Naive thymus-derived CD8-positive, alpha-beta T cell (primary cell): Measurements from ENCODE around the gene DRAP1. TPM values are rescaled to one million over a fixed set of nuclear protein-coding genes. Genes with fewer than 3 reads are reported as not detected.

ENCODE experiments used
- ATAC-seq, 2 donors: fragments of 150-1000 bp; cut with Tn5 transposase in 1 of 2; sonication (Bioruptor Pico), chemical (Tn5 transposase) in 1 of 2; 1 replicate in 1 of 2; 2 replicates in 1 of 2; pipeline ENCODE4 v1.10.0; 2021; ENCODE audit warnings: mild to moderate bottlenecking in 2 of 2, moderate library complexity in 2 of 2
- POLR2A ChIA-PET: fragments of 350-600 bp; sonication (Branson Sonifier 250); formaldehyde crosslinking; loops from one replicate; lab custom pipeline; 2021; ENCODE audit warnings: antibody characterized with exemption; lab: Charles Lee
- DNase-seq, 10 donors: peaks; one replicate each; pipeline versions ENCODE4 v3.0.0 to v3.0.0-alpha.2; 2020 to 2022
- H3K27ac Mint-ChIP-seq, 10 donors: one replicate each; pipeline ENCODE4 v1.8.0; 2020 to 2022; ENCODE audit warnings: mild to moderate bottlenecking in 10 of 10, mixed read lengths in 10 of 10, moderate library complexity in 4 of 10, inconsistent platforms in 1 of 10
- H3K27me3 Mint-ChIP-seq, 5 donors: one replicate each; pipeline ENCODE4 v1.8.0; 2021 to 2022; ENCODE audit warnings: mixed read lengths in 5 of 5
- H3K36me3 Mint-ChIP-seq, 3 donors: one replicate each; pipeline ENCODE4 v1.8.0; 2020 to 2022; ENCODE audit warnings: mixed read lengths in 3 of 3, mild to moderate bottlenecking in 2 of 3, inconsistent platforms in 1 of 3
- H3K4me1 Mint-ChIP-seq, 4 donors: one replicate each; pipeline ENCODE4 v1.8.0; 2021 to 2022; ENCODE audit warnings: mixed read lengths in 4 of 4
- H3K4me3 Mint-ChIP-seq, 10 donors: one replicate each; pipeline ENCODE4 v1.8.0; 2020 to 2022; ENCODE audit warnings: mild to moderate bottlenecking in 10 of 10, mixed read lengths in 10 of 10, moderate library complexity in 6 of 10, inconsistent platforms in 1 of 10
- H3K9me3 Mint-ChIP-seq, 9 donors: one replicate each; pipeline ENCODE4 v1.8.0; 2020 to 2022; ENCODE audit warnings: mixed read lengths in 9 of 9, mild to moderate bottlenecking in 3 of 9, inconsistent platforms in 1 of 9, moderate library complexity in 1 of 9
- polyA plus RNA-seq, 3 donors: library from polyadenylated mRNA; unstranded; fragments of 300-500 nt; fragmentation: Illumina TruSeq; gene quantifications; one replicate each; pipeline ENCODE4 v1.2.3, GENCODE V29; 2021
- total RNA-seq, 8 experiments: library from RNA in 2 of 8; stranded (reverse) in 2 of 8; gene quantifications; one replicate each; pipeline ENCODE4 v1.2.3 and lab custom pipeline; 2021 to 2026

DRAP1 gene
- total and polyA plus RNA-seq, 5 experiments from 2014 or later: 73.1 to 112 (median 103) TPM

DNA sequence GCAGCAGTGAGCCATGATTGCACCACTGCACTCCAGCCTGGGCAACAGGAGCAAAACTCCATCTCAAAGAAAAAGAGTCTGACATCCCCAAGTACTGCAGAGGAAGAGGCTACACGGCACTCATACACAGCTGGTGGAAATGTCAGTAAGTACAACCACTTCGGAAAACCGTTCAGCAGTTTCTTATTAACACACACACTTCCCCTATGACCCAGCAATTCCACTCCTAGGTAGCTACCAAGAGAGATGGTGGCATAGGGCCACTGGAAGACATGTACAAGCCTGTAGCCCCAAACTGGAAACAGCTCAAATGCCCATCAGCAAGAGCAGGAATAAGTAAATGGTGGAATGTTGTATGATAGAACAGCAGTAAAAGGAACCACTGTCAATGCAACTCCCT, 3.3 kb downstream of the DRAP1 start:
- Mint-ChIP-seq H3K9me3 (no peaks in the 10 kb centered on the region), H3K27me3 (no peaks in the 10 kb centered on the region), H3K4me1 (peaks cover 9 to 49% (median 31%) of the 10 kb centered on the region in 4 donors), H3K36me3 (peaks cover 0 to 30% (median 0%) of the 10 kb centered on the region in 3 donors), H3K4me3 (peak overlapping the region in 7 of 10 donors; percentile 32 to 72 (median 50)), H3K27ac (peak overlapping the region in 6 of 10 donors; percentile 44 to 82 (median 63))
- no peak for ATAC-seq
- no peak for DNase-seq
- POLR2A ChIA-PET: interaction anchor here (1.0 to 7.7 kb wide), 7 partner anchors 9 to 63 kb away, joined by 3 to 183 read pairs (median 4); partner anchors contain the start of genes CCDC85B, FIBP and MUS81

DNA sequence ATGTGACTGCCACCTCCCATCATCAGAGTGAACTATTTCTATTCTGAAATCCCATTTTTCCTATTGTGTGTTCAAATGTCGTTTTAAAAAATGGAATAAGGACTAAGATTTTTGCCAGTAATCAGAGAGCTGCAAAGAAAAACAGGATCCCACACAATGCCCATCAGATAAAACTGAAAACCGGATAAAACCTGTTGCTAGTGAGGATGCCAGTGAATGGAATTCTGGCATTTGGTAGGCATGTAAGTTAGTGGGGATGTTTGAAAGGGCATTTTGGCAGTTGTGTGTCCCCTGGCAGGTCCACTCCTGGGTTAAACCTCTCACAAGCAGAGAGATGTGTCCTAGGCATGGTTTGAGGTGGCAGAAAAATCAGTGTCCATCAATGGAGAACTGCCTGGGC, 6.2 kb downstream of the DRAP1 start:
- H3K4me1 Mint-ChIP-seq: peaks cover 19 to 58% (median 42%) of the 10 kb centered on the region in 4 donors
- H3K36me3 Mint-ChIP-seq: peaks cover 0 to 25% (median 0%) of the 10 kb centered on the region in 3 donors
- H3K27me3 Mint-ChIP-seq: no peaks in the 10 kb centered on the region
- no peak overlapping the region for H3K4me3 Mint-ChIP-seq
- DNase-seq: no peak
- H3K9me3 Mint-ChIP-seq: no peaks in the 10 kb centered on the region
- no peak for ATAC-seq
- peak overlapping the region in 8 of 10 donors; percentile 28 to 80 (median 67) for H3K27ac Mint-ChIP-seq
- POLR2A ChIA-PET: no interaction called here

DNA sequence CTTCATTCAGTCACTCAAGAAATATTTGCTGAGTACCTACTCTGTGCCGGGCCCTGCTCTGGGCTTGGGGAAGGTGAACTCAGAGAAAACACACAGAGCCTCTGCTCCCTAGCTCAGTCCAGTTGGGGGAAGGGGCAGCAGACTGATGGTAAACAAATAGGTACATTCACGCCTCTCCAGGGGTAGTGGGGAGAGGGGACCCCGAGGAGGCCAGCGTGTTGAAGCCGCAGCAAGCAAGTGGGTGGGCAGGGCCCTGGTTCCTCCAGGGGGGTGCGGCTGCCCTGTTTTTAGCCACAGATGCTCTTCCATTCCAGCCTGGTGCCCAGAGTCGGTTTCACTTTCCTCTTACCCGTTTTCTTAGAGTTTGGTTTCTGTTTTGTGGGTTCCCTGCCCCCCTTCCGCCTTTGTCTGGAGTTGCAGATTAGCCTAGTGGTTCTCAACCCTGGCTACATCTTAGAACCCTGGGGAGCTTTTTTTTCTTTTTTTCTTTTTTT, 8.7 kb downstream of the DRAP1 start:
- Mint-ChIP-seq H3K9me3 (no peaks in the 10 kb centered on the region), H3K27me3 (no peaks in the 10 kb centered on the region), H3K36me3 (peaks cover 0 to 10% (median 0%) of the 10 kb centered on the region in 3 donors), H3K4me1 (peaks cover 23 to 61% (median 48%) of the 10 kb centered on the region in 4 donors), H3K27ac (peak overlapping the region; percentile 88 to 99 (median 97)), H3K4me3 (peak overlapping the region; percentile 65 to 86 (median 74))
- ATAC-seq (peak; percentile 92 to 96), DNase-seq (peak; percentile 49 to 90 (median 77))
- POLR2A ChIA-PET: interaction anchor here (0.6 to 8.2 kb wide), 18 partner anchors 8 to 666 kb away, joined by 3 to 151 read pairs (median 4); partner anchors contain the start of genes C11orf68, CCDC85B, CFL1 and FIBP

DNA sequence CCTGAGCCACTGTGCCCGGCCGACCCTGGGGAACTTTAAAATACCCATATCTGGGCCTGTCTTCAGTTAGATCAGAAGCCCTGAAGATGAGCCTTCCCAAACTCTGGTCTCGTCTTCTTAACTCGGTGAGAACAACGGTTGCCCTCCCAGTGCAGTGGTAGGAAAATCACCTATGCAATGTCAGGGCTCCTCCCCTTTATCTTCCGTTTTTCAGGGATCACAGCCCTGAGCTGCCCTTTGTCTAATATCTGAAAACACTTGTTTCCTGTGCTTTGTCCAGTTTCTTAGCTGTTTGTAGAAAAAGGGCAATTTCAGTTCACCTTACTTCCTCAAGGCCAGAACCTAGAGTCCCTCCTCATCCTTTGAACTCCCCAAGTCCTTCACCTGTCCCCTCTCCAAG, 9.4 kb downstream of the DRAP1 start:
- Mint-ChIP-seq H3K4me3 (peak overlapping the region; percentile 65 to 86 (median 74)), H3K27ac (peak overlapping the region; percentile 88 to 99 (median 97)), H3K4me1 (peaks cover 23 to 59% (median 47%) of the 10 kb centered on the region in 4 donors), H3K36me3 (peaks cover 0 to 3% (median 0%) of the 10 kb centered on the region in 3 donors), H3K27me3 (no peaks in the 10 kb centered on the region), H3K9me3 (no peaks in the 10 kb centered on the region)
- POLR2A ChIA-PET: interaction anchor here (0.6 to 8.2 kb wide), 15 partner anchors 8 to 111 kb away, joined by 3 to 151 read pairs (median 7); partner anchors contain the start of genes C11orf68, CCDC85B, CFL1 and FIBP
- DNase-seq (peak in 1 of 10 donors; percentile 26), ATAC-seq (no peak)

DNA sequence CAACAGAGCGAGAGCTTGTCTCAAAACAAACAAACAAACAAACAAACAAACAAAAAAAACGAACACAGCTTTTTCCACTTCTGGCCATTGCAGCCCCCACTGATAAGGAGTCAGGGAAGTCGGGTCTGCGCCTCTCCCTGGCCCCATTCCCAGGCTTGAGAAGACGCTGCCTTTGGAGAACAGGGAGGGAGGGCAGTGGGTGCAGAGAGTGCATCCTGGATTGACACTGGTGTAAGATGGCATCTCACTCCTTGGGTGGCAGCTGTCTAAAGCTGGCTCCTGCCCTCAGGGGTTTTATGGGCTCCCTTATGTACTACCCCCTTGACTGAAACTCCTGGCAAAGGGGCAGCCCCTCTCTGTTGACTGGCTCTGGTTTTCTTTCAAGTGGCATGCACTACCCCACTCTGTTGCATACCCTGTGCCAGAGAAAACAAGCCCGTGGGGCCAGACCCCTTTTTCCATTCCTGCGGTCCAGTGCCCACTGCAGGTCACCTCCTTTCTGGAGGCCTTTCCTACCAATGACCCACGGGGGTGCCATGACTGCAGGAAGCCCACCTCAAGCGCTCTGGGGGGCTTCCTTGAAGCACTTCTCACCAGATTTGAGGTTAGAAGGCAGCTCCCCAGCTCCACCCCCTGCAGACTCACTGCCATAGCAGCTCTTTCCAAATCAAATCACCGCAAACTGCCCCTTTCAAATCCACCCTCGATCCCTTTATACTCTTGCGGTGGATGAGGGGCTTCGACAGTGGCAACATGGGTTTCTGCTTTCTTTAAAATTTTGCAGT, 12.7 kb downstream of the DRAP1 start:
- Mint-ChIP-seq H3K36me3 (no peaks in the 10 kb centered on the region), H3K9me3 (no peaks in the 10 kb centered on the region), H3K27me3 (no peaks in the 10 kb centered on the region), H3K4me1 (peaks cover 22 to 53% (median 42%) of the 10 kb centered on the region in 4 donors), H3K4me3 (peak overlapping the region in 5 of 10 donors; percentile 12 to 62 (median 51)), H3K27ac (peak overlapping the region; percentile 25 to 90 (median 84))
- DNase-seq: peak in 6 of 10 donors; percentile 23 to 71 (median 36)
- peak; percentile 33 to 42 for ATAC-seq
- POLR2A ChIA-PET: interaction anchor here (0.7 to 8.2 kb wide), 14 partner anchors 9 to 72 kb away, joined by 3 to 151 read pairs (median 4); partner anchors contain the start of genes BANF1, CCDC85B, EIF1AD and FIBP

DNA sequence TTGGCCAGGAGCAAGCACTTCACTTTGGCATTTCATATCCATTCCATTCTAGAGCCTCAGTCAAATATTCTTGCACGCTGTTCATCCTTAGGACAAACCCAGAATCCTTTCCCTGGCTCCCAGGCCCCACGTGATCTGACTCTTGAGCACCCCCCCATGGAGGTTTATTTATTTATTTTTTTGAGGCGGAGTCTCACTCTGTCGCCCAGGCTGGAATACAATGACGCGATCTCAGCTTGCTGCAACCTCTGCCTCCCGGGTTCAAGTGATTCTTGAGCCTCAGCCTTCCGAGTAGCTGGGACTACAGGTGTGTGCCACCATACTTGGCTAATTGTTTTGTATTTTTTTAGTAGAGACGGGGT, 13.3 kb downstream of the DRAP1 start:
- Mint-ChIP-seq H3K4me1 (peaks cover 18 to 47% (median 36%) of the 10 kb centered on the region in 4 donors), H3K9me3 (no peaks in the 10 kb centered on the region), H3K4me3 (peak overlapping the region in 4 of 10 donors; percentile 12 to 62 (median 52)), H3K36me3 (no peaks in the 10 kb centered on the region), H3K27me3 (no peaks in the 10 kb centered on the region), H3K27ac (peak overlapping the region in 9 of 10 donors; percentile 25 to 90 (median 83))
- ATAC-seq (no peak), DNase-seq (peak in 1 of 10 donors; percentile 16)
- POLR2A ChIA-PET: interaction anchor here (0.7 to 8.2 kb wide), 10 partner anchors 11 to 73 kb away, joined by 3 to 151 read pairs (median 4); partner anchors contain the start of genes BANF1, CCDC85B, EIF1AD and FIBP

DNA sequence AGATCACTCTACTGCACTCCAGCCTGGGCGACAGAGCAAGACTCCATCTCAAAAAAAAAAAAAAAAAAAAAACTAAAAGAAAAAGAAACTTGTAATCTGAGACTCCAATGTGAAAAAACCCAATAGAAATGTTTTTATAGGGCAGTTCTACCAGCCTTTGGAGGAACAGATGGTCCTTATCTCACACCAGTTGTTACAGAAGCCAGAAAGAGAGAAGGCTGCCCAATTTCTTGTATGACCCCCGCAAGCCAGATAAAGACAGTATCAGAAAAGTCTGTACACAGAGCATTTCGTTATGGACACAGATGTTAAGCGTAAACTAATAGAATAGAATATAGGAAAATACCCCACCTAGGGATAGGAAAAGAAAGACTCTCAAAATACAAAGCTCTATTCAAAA, 14.8 kb downstream of the DRAP1 start:
- ATAC-seq (no peak), DNase-seq (no peak)
- H3K4me1 Mint-ChIP-seq: peaks cover 8 to 32% (median 21%) of the 10 kb centered on the region in 4 donors
- no peaks in the 10 kb centered on the region for H3K36me3 Mint-ChIP-seq
- H3K27me3 Mint-ChIP-seq: no peaks in the 10 kb centered on the region
- no peak overlapping the region for H3K4me3 Mint-ChIP-seq
- no peaks in the 10 kb centered on the region for H3K9me3 Mint-ChIP-seq
- H3K27ac Mint-ChIP-seq: no peak overlapping the region
- POLR2A ChIA-PET: interaction anchor here (8.2 kb wide), 1 partner anchor 46 kb away, joined by 151 read pairs; the partner anchor contains the start of genes CCDC85B and FIBP

DNA sequence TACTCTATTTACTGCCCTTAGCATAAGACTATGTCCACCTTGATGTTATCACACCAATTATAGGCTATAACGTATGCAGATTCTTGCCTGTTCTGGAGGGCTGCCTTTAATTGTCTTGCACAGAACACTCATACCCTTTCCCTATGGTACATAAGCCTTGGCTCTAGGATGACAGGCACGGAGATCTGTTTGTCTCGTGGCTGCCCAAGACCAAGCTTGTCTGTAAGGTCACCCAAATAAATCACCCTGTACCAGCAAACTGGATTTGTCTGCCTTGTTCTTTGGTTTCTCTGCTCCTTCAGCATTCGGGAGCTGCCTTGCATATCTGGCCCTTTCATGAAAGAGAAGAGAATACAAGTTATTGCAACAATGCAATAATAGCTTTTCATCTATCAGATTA, 18.5 kb downstream of the DRAP1 start:
- peaks cover 0 to 10% (median 2%) of the 10 kb centered on the region in 4 donors for H3K4me1 Mint-ChIP-seq
- no peaks in the 10 kb centered on the region for H3K36me3 Mint-ChIP-seq
- H3K4me3 Mint-ChIP-seq: no peak overlapping the region
- H3K27ac Mint-ChIP-seq: peak overlapping the region in 1 of 10 donors; percentile 74
- peaks cover 0 to 5% (median 0%) of the 10 kb centered on the region in 5 donors for H3K27me3 Mint-ChIP-seq
- no peaks in the 10 kb centered on the region for H3K9me3 Mint-ChIP-seq
- DNase-seq: no peak
- no peak for ATAC-seq
- POLR2A ChIA-PET: interaction anchor here (0.9 to 1.5 kb wide), 3 partner anchors 10 to 50 kb away, joined by 3 to 6 read pairs (median 5); partner anchors contain the start of gene FIBP

DNA sequence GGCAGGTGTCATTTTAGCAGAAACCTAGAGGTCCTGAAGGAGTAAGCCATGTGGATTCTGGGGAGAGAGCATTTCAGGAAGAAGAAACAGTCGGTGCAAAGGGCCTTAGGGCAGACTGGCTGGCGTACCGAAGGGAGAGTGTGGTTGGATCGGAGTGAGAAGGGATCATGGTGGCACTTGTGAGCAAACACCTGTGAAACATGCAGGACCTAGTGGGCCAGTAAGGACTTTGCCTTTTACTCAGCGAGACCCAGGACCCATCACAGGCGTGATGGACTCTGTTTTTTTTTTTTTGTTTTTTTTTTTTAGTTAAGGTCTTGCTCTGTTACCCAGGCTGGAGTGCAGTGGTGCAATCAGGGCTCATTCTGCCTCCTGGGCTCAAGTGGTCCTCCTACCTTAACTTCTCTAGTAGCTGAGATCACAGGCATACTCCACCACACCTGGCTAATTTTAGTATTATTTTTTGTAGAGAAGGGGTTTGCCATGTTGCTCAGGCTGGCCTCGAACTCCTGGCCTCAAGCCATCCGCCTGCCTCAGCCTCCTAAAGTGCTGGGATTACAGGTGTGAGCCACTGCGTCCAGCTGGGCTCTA, 22.6 kb downstream of the DRAP1 start:
- peaks cover 0 to 8% (median 0%) of the 10 kb centered on the region in 4 donors for H3K4me1 Mint-ChIP-seq
- DNase-seq (no peak), ATAC-seq (no peak)
- no peaks in the 10 kb centered on the region for H3K9me3 Mint-ChIP-seq
- peak overlapping the region in 1 of 10 donors; percentile 13 for H3K27ac Mint-ChIP-seq
- POLR2A ChIA-PET: interaction anchor here (1.1 to 2.6 kb wide), 2 partner anchors 9 to 11 kb away, joined by 3 to 7 read pairs; no protein-coding TSS in a partner anchor
- H3K27me3 Mint-ChIP-seq: peaks cover 0 to 5% (median 0%) of the 10 kb centered on the region in 5 donors
- no peaks in the 10 kb centered on the region for H3K36me3 Mint-ChIP-seq
- H3K4me3 Mint-ChIP-seq: no peak overlapping the region

DNA sequence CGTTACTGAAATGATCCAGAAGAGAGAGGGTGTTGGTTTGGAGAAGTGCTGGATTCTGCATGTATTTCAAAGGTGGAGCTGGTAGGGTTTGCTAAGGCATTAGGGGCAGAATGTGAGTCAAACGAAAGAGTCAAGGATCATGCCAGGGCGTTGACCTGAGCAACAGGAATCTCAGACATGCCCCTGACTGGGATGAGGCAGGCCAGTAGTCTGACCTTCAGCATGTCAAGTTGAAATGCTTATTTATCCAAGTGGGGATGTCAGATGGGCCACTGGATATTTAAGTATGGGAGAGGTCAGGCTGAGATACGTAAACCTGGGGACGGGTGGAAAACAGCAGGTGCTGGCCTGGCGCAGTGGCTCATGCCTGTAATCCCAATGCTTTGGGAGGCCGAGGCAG, 23.3 kb downstream of the DRAP1 start:
- no peaks in the 10 kb centered on the region for H3K36me3 Mint-ChIP-seq

DNA sequence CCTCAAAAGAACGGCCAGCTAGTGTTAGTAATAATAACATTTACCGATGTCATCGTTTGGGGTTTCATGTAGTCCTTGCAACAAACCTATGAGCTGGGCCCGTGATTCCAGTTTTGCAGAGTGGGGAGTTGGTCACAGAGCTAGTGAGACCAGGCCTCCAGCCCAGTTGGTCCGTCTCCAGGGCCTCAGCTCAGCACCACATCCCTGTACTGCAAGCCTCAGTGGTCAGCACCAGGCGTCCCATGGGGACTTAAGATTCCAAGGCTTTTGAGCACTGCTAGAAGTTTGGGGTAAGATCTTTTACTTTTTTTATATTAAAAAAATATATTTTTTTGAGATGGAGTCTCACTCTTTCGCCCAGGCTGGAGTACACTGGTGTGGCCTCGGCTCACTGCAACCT, 25.0 kb downstream of the DRAP1 start:
- H3K9me3 Mint-ChIP-seq: no peaks in the 10 kb centered on the region
- DNase-seq (no peak), ATAC-seq (no peak)
- peaks cover 0 to 8% (median 0%) of the 10 kb centered on the region in 4 donors for H3K4me1 Mint-ChIP-seq
- no peaks in the 10 kb centered on the region for H3K36me3 Mint-ChIP-seq
- no peak overlapping the region for H3K4me3 Mint-ChIP-seq
- no peak overlapping the region for H3K27ac Mint-ChIP-seq
- H3K27me3 Mint-ChIP-seq: peaks cover 0 to 5% (median 0%) of the 10 kb centered on the region in 5 donors
- POLR2A ChIA-PET: interaction anchor here (0.8 to 2.6 kb wide), 2 partner anchors 10 to 12 kb away, joined by 3 to 7 read pairs; no protein-coding TSS in a partner anchor

More for the DNA sequence above, 23.3 kb downstream of the DRAP1 start:
- H3K9me3 Mint-ChIP-seq: no peaks in the 10 kb centered on the region
- H3K4me3 Mint-ChIP-seq: no peak overlapping the region
- H3K27me3 Mint-ChIP-seq: peaks cover 0 to 5% (median 0%) of the 10 kb centered on the region in 5 donors
- peaks cover 0 to 8% (median 0%) of the 10 kb centered on the region in 4 donors for H3K4me1 Mint-ChIP-seq
- POLR2A ChIA-PET: interaction anchor here (2.6 kb wide), 1 partner anchor 10 kb away, joined by 7 read pairs; no protein-coding TSS in a partner anchor
- no peak for ATAC-seq
- H3K27ac Mint-ChIP-seq: peak overlapping the region in 1 of 10 donors; percentile 62
- DNase-seq: no peak
